ENCODE data around the gene SMURF1.
"Not testable (repeated sequence)": the region's sequence is repeated elsewhere in the genome, so short reads cannot be mapped to it uniquely, and the experiment has no call there.

Gene SMURF1

DNA sequence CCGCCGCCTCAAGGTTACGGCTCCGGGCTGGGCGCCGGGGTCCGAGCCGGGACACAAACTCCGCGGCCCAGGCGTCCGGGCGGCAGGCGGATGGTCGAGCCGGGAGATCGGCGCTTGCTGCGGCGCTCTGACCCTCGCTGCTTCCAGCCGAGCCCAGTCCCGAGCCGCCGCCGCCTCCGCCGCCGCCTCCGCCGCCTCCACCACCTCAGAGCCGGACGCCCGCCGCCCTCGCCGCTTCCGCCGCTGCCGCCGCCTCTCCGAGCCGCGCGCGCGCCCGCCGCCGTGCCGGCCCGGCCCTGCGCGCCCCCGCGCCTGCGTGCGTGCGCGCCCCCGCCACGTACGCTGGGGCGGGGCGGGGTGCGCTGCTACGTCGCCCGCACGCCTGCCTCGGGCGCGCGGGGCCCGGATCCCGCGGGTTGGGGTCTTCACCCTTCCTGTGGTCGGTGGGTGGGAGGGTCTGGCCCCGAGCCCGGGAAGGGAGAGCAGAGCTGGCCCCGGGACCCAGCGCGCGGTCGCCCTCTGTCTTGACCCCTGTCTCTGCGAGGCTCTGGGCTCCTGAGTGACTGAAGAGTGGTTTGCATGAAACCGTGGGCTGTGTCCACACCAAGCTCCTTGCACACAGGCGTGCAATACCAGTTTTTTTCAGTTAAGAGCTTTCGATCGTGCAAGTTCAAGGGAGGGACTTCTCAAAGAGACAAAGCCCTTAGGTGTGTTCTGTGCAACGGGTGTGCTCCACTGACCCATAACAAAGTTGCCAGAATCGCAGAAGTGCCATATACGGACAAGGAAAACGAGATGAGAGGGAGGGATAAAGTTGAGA is at the start of gene SMURF1:
SMURF1 (minus strand) TSS at position 256 of the 820 bp plus-strand sequence. CDS start 328 bp downstream, outside the sequence.
- peak; percentile 41 to 54 for DNase-seq (ENCODE audit: low read depth in 2 of 2)

DNA sequence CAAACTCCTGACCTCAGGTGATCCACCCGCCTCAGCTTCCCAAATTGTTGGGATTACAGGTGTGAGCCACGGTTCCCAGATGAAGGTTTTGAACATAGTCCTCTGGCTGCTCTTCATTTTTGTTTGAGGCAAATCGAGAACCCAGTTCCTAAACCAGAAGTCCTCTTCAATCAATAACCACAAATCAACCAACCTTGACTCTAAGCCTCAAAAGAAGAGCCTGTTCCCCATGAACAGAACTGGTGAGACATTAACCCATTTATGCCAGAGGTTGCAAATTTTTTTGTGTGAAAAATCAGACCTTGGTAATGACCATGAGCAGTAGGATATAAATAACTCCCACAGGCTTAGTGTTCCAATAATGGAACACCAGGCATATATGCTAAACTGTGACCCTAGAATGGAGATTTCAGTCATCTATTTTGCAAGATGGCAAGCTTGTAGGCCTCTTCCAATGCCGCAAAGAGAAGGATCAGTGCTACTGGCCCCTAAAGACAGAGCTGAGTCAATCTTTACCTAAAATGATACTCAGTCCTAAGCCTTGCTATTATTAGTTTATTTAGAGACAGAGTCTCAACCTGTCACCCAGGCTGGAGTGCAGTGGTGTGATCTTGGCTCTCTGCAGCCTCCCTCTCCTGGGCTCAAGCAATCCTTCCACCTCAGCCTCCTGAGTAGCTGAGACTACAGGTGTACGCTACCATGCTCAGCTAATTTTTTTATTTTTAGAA is 48.1 kb upstream of the SMURF1 start:
- DNase-seq (ENCODE audit: low read depth in 2 of 2) = no peak

GRCh38 chr7:99190359-99191009 is 46.6 kb upstream of the SMURF1 start:
- no peak for DNase-seq (ENCODE audit: low read depth in 2 of 2)

- DNase-seq (ENCODE audit: low read depth in 2 of 2) = no peak
Observed at GRCh38 chr7:99189222-99189621, 45.3 kb upstream of the SMURF1 start.

DNA sequence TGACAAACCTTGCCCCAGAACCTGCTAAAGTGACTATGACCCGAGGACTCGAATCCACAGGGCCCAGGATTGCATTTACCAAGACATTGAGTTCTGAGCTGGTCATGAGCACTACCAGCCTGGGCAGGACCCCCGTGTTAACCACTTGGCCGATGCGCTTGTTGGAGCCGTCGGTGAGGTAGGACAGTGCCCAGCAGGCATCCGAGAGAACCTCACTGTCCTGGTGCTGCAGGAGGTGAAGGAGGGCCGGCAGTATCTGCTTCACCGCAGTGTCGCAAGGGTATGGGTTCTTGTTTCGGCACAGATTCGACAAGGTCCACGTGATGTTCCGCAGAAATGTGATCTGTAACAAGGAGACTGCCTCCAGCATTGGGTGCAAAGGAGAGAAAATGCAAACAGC is 44.3 kb upstream of the SMURF1 start:
- DNase-seq (ENCODE audit: low read depth in 2 of 2) = no peak

DNA sequence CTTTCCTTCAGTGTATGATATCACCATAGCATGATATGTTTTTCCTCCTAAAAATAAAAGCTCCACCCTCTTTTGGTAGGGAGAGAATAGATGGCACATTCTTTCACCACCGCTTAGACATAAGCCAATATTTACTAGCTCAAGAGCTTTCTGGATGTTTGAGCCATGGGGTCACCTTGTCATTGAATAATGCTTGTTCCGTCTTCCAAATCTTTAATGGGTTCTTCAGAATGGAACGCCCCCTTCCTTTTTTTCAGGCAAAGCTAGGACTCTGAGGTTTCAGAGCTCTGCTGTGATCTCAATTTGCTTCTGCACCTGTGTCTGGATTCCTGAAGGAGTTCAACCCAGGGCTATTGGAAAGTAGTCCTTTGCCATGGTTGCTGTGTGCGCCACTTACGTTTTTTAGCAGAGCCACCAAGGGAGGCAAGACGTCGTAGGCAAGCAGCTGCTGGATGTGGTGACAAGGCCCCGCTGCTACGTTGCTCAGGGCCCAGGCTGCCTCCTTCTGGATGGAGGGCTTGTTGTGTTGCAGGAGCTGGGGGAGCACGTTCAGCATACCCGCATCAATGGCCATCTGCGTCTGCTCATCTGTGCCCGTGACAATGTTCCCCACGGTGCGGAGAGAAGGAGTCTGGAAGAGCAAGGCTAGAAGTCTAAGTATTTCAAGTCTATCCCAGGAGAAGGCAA is 40.8 kb upstream of the SMURF1 start:
- DNase-seq (ENCODE audit: low read depth in 2 of 2) = no peak

DNA sequence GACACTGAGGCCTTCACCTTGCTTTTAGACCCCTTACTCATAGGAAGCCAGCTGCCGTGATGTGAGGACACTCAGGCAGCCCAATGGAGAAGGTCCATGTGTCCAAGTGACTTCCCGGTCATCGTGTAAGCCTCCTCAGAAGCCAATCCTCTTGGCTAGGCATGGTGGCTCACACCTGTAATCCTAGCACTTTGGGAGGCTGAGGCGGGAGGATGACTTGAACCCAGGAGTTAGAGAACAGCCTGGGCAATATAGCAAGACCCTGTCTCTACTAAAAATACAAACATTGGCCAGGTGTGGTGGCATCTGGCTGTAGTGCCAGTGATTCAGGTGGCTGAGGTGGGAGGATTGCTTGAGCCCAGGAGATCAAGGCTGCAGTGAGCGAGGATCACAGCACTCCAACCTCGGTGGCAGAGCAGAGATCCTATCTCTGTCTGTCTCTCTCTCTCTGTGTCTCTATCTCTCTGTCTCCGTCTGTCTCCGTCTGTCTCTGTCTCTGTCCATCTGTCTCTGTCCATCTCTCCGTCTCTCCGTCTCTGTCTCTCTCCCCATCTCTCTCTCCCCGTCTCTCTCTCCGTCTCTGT is 36.3 kb upstream of the SMURF1 start:
- DNase-seq (ENCODE audit: low read depth in 2 of 2) = no peak

- DNase-seq (ENCODE audit: low read depth in 2 of 2) = no peak
Observed at GRCh38 chr7:99177165-99177564, 33.3 kb upstream of the SMURF1 start.

DNA sequence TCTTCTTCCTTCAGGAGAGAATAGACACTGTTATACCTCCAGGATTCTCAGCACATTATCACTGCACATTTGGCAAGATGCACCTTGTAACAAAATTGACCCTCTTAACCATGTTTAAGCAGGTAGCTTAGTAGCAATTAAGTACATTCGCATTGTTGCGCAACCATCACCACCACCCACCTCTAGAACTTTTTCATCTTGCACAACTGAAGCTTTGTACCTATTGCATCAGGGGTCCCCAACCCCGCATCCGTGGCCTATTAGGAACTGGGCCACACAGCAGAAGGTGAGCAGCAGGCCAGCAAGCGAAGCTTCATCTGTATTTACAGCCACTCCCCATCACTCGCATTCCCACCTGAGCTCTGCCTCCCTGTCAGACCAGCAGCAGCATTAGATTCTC is 29.9 kb upstream of the SMURF1 start:
- DNase-seq (ENCODE audit: low read depth in 2 of 2) = no peak

DNA sequence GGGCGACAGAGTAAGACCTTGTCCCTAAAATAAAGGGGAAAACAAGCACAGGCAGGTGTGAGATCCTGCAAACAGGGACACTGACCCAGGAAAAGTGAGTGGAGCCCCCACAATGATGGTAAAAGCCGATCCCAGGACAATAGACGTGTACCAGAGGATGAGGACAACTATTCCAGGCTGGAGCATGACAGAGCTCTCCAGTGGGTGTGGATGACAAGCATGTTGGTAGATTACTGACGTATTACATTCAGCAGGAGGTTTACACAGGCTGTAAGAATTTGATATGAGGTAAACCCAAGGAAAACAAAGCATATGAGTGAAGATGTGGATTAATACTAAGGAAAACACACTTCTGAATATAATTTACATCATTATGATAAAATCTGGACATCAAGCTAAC is 27.8 kb upstream of the SMURF1 start:
- DNase-seq (ENCODE audit: low read depth in 2 of 2) = no peak

GRCh38 chr7:99170730-99171074 is 26.8 kb upstream of the SMURF1 start:
- no peak for DNase-seq (ENCODE audit: low read depth in 2 of 2)

DNA sequence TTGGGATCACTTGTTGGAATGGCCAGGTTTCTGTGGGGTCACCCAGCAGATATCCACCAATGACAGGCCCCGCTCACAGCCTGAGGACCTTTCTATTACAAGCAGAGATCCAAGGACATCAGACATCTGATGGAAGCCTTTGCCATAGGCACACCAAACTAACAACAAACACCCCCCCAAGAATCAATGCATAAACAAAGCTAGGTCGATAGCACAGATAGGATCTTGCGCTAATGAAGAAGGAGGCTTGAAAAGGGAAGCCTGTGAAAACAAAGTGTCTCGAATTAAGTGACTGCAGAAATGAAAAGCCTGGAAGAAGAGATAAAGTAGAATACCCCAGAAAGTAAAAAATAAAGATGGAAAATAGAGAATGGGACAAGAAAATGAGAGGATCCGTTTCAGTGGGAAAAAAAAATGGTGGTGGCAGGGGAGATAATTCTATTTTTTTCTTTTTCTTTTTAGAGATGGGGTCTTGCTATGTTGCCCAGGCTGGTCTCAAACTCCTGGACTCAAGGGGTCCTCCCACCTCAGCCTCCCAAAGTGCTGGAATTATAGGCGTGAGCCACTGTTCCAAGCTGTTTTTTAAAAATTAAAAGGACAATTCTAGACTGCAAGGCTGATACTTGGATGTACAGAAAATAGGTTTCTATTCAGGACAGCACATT is 26.3 kb upstream of the SMURF1 start:
- DNase-seq (ENCODE audit: low read depth in 2 of 2) = no peak

- DNase-seq (ENCODE audit: low read depth in 2 of 2) = no peak
Observed at GRCh38 chr7:99167072-99167471, 23.2 kb upstream of the SMURF1 start.

DNA sequence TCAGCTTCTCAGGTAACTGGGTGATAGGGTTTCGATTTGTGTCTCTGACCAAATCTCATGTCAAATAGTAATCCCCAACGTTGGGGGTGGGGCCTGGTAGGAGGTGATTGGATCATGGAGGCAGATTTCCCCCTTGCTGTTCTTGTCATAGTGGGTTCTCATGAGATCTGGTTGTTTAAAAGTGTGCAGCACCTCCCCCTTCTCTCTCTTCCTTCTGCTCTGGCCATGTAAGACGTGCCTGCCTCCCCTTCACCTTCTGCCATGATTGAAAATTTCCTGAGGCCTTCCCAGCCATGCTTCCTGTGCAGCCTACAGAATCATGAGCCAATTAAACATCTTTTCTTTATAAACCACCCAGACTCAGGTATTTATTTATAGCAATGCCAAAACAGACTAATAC is 21.9 kb upstream of the SMURF1 start:
- DNase-seq (ENCODE audit: low read depth in 2 of 2) = no peak

GRCh38 chr7:99163669-99164068 is 19.8 kb upstream of the SMURF1 start:
- DNase-seq (ENCODE audit: low read depth in 2 of 2) = not testable (repeated sequence)

DNA sequence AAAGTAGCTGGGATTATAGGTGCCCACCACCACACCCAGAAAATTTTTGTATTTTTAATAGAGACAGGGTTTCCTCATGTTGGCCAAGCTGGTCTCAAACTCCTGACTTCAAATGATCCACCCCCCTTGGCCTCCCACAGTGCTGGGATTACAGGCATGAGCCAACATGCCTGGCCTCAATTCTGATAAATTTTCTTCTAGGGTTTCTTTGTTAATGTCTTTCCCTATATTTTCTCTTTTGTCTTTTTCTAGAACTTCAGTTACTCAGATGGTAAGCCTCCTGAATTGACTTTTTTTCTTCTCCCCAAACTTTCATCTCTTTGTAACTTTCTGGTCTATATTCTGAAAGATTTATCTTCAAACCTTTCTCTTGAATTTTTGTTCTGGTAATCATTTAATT is 12.7 kb upstream of the SMURF1 start:
- DNase-seq (ENCODE audit: low read depth in 2 of 2) = no peak

DNA sequence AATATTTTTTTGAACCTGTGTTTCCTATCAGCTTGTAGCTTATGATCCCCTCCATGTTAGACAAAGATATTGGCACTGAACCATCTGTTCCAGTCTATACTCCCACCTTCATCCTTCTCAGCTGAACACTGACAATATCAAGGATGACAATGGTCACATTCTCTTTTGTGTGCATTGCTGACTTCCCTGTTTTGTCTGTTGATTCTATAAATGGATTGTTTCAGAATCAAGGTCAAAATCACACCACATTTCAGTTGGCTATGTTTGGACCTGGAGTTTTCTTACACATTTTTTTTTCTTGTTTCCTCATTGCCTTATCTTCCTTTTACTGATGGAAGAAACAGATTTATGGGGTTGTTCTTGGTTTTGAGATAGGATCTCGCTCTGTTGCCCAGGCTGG is 11.3 kb upstream of the SMURF1 start:
- no peak for DNase-seq (ENCODE audit: low read depth in 2 of 2)

DNA sequence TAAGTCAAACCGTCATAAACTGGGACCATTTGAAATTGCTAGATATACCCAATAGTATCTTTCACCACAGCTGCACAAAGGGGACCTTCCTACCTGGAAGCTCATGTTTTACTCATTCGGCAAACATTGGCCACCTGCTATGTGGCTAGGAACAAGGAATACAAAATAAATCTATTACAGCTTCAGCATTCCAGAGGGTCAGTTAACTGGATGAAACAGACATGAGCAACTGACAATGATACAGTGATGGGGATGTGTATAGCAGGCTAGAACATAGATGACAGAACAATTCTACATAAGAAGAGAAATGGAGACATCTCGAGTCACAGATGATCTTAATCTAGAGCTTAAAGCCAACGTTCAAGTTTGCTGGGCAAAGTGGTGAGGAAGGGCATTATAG is 3.1 kb upstream of the SMURF1 start:
- DNase-seq (ENCODE audit: low read depth in 2 of 2) = no peak

DNA sequence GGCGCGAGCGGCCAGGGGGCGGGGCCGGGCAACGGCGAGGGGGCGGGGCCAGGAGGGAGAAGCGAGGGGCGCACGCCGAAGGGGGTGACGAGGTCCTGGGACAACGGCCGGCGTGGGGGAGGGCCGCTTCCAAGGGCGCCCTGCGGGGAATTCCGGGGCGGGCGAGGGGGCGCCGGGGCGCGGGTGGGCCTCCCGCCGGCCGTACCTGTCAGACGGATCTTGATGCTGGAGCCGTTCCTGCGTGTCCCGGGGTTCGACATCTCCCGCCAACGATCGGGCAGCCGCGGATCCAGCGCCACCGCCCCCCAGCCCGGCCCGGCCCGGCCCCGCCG is 421 bp downstream of the SMURF1 start:
- peak in 1 of 2 donors; percentile 8 for DNase-seq (ENCODE audit: low read depth in 2 of 2)

- DNase-seq (ENCODE audit: low read depth in 2 of 2) = peak; percentile 85 to 89
Observed at GRCh38 chr7:99142727-99143520, 984 bp downstream of the SMURF1 start.
